Muscle of arm (tissue), 12 donors: Measurements from ENCODE around the gene RAD51B. TPM values are rescaled to one million over a fixed set of nuclear protein-coding genes. Genes with fewer than 3 reads are reported as not detected.
"Not testable (repeated sequence)": the region's sequence is repeated elsewhere in the genome, so short reads cannot be mapped to it uniquely, and the experiment has no call there.

Experiments used
- DNase-seq: peaks from one replicate; pipeline ENCODE4 v3.0.0-alpha.2; 2013
- polyA plus RNA-seq, 12 donors: library from polyadenylated mRNA; unstranded; fragments of 120-200 nt; gene quantifications; one replicate each; pipeline ENCODE4 v1.2.1, GENCODE V29; 2013; ENCODE audit not compliant: insufficient read length in 12 of 12

Gene RAD51B
- polyA plus RNA-seq, 12 donors, result 6.3 to 13.1 (median 9.7) TPM; not detected in 2

- DNase-seq, result no peak
Observed at GRCh38 chr14:68295316-68295816, 475.8 kb downstream of the RAD51B start.

- DNase-seq, result peak; percentile 52
Observed at GRCh38 chr14:68297039-68297438, 477.5 kb downstream of the RAD51B start.

- no peak for DNase-seq
Observed at GRCh38 chr14:68297876-68298468, 478.4 kb downstream of the RAD51B start.

- no peak for DNase-seq
Observed at GRCh38 chr14:68300608-68301007, 481.0 kb downstream of the RAD51B start.

- DNase-seq, result no peak
Observed at GRCh38 chr14:68301219-68301618, 481.6 kb downstream of the RAD51B start.

GRCh38 chr14:68302938-68303337 is 483.4 kb downstream of the RAD51B start:
- not testable (repeated sequence) for DNase-seq

- DNase-seq, result no peak
Observed at GRCh38 chr14:68305738-68306137, 486.2 kb downstream of the RAD51B start.

GRCh38 chr14:68306265-68306933 is 486.8 kb downstream of the RAD51B start:
- DNase-seq, result no peak

GRCh38 chr14:68306934-68307789 is 487.6 kb downstream of the RAD51B start:
- DNase-seq, result peak; percentile 69

- peak; percentile 82 for DNase-seq
Observed at GRCh38 chr14:68307790-68308168, 488.2 kb downstream of the RAD51B start.

GRCh38 chr14:68308726-68309520 is 489.3 kb downstream of the RAD51B start:
- DNase-seq, result no peak

- DNase-seq, result no peak
Observed at GRCh38 chr14:68309616-68310015, 490.0 kb downstream of the RAD51B start.

- DNase-seq, result no peak
Observed at GRCh38 chr14:68312300-68312699, 492.7 kb downstream of the RAD51B start.

- DNase-seq, result no peak
Observed at GRCh38 chr14:68312884-68313610, 493.5 kb downstream of the RAD51B start.

- no peak for DNase-seq
Observed at GRCh38 chr14:68314642-68315041, 495.1 kb downstream of the RAD51B start.

- no peak for DNase-seq
Observed at GRCh38 chr14:68315081-68315480, 495.5 kb downstream of the RAD51B start.

GRCh38 chr14:68316078-68316868 is 496.7 kb downstream of the RAD51B start:
- no peak for DNase-seq

- DNase-seq, result no peak
Observed at GRCh38 chr14:68317239-68317638, 497.7 kb downstream of the RAD51B start.

- DNase-seq, result no peak
Observed at GRCh38 chr14:68318828-68319227, 499.2 kb downstream of the RAD51B start.

- no peak for DNase-seq
Observed at GRCh38 chr14:68320495-68320894, 500.9 kb downstream of the RAD51B start.
